Muscle layer of colon (tissue), 2 donors: ENCODE results near the gene SH2D2A.

Experiments
- H3K27ac ChIP-seq: one replicate; pipeline ENCODE4 v1.7.0; 2013; ENCODE audit warnings: low read depth, mild to moderate bottlenecking, low read length, moderate library complexity
- H3K27me3 ChIP-seq, 2 donors: one replicate each; pipeline ENCODE4 v1.7.0; 2013; ENCODE audit warnings: low read length in 2 of 2, mild to moderate bottlenecking in 2 of 2; ENCODE audit not compliant: insufficient read depth in 2 of 2, control insufficient read depth in 1 of 2
- H3K36me3 ChIP-seq: one replicate; pipeline ENCODE4 v1.7.0; 2013; ENCODE audit warnings: mild to moderate bottlenecking, low read length; ENCODE audit not compliant: insufficient read depth
- H3K4me1 ChIP-seq: one replicate; pipeline ENCODE4 v1.7.0; 2013; ENCODE audit warnings: mild to moderate bottlenecking, low read length; ENCODE audit not compliant: insufficient read depth
- H3K4me3 ChIP-seq, 2 donors: one replicate each; pipeline ENCODE4 v1.7.0; 2013; ENCODE audit warnings: low read length in 2 of 2, low read depth in 1 of 2, mild to moderate bottlenecking in 1 of 2, moderate library complexity in 1 of 2
- H3K9ac ChIP-seq: one replicate; pipeline ENCODE4 v1.7.0; 2013; ENCODE audit warnings: low read length
- H3K9me3 ChIP-seq: one replicate; pipeline ENCODE4 v1.7.0; 2013; ENCODE audit warnings: mild to moderate bottlenecking, low read length
- donor health status: abdominal sarcoma.
- donor health status: Adenocarcinoma of cecum.

The SH2D2A gene

DNA sequence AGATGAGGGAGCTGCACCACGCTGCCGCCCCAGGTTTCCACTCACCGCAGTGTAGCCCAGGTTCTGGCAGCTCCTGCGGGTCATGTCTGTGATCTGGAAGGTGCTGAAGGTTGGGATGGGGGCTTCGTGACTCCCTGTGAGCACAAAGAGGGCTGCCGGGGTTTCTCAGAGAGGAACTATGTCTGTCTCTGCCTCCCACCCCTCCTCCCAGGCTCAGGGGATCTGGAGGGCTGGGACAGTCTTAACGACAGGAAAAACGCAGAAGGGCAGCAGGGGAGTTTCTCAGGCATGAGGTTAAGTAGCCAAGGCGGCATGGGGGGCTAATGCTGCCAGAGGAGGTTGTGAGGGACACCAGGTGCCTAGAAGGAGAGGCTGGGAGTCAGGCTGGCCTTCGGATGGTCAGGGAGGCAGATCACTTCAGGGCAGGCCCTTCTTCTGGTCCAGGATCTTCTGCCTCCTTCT is 656 bp downstream of the SH2D2A start:
- peak overlapping the region in 1 of 2 donors; percentile 24 for H3K4me3 ChIP-seq
- H3K27ac ChIP-seq: no peak overlapping the region
- peaks cover 0 to 22% of the 10 kb centered on the region in 2 donors for H3K27me3 ChIP-seq
- no peaks in the 10 kb centered on the region for H3K36me3 ChIP-seq
- peaks cover 18% of the 10 kb centered on the region for H3K4me1 ChIP-seq
- H3K9me3 ChIP-seq: no peaks in the 10 kb centered on the region
- H3K9ac ChIP-seq: no peak overlapping the region

DNA sequence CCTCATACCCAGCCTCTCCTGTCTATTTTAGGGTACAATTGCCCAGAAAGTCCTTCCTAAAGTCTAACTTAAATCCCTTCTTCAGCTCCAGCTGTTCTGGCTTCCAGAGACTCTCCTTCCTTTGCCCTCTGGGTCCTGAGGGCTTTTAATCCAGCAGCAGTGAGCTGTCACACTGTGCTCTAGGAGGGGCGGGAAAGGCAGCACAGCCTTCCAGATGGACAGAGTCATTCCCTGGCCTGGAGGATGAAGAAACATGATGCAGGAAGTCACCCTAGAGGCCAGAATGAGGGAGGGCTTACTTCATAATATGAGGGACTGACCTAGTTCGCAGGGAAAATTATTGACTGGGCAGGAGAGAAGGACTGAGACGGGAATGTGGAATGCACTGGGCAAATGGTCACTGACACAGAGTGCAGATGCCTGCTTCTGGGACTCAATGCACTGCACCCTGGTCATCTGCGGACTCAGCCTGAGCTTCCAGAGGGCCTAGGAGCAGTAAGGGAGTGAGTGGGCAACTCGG is 1.3 kb downstream of the SH2D2A start:
- Histone ChIP-seq H3K9ac (no peak overlapping the region), H3K9me3 (no peaks in the 10 kb centered on the region), H3K4me1 (peaks cover 18% of the 10 kb centered on the region), H3K27me3 (peaks cover 0 to 22% of the 10 kb centered on the region in 2 donors), H3K27ac (no peak overlapping the region), H3K36me3 (no peaks in the 10 kb centered on the region), H3K4me3 (peak overlapping the region in 1 of 2 donors; percentile 24)

DNA sequence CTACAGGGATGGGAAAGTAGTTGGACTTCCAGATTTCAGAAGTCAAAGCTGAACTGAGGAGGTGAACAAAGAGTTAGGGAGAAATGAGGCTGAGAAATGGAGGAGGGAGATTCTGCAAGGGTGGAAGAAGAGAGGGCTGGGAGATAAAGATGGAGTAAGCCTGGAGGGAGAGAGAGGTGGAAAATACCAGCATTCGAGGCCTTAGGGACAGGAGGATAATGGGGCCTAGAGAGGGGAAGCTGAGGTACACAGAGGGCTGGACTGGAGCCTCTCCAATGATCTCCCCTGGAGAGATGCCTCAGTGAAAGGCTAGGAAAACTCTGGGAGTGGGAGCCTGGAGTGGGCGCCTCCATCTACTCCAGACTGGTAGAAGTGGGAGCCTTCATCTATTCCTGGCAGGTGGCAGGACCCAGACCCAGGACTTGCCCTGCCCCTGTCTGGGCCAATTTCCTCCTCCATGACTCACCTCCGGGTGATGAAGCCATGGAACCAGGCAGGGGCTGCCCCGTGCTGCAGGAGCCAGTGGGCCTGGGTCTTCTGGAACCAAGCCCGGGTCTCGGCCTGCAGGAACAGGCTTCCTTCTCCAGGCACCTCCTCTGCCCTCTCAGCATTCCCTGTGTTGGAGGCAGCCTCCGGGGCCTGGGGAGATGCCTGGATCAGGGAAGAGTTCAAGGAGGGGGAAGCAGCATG is 1.9 kb downstream of the SH2D2A start:
- H3K9ac ChIP-seq: no peak overlapping the region
- no peaks in the 10 kb centered on the region for H3K9me3 ChIP-seq
- peaks cover 18% of the 10 kb centered on the region for H3K4me1 ChIP-seq
- H3K27ac ChIP-seq: no peak overlapping the region
- no peaks in the 10 kb centered on the region for H3K36me3 ChIP-seq
- H3K27me3 ChIP-seq: peaks cover 0 to 22% of the 10 kb centered on the region in 2 donors
- peak overlapping the region in 1 of 2 donors; percentile 47 for H3K4me3 ChIP-seq

DNA sequence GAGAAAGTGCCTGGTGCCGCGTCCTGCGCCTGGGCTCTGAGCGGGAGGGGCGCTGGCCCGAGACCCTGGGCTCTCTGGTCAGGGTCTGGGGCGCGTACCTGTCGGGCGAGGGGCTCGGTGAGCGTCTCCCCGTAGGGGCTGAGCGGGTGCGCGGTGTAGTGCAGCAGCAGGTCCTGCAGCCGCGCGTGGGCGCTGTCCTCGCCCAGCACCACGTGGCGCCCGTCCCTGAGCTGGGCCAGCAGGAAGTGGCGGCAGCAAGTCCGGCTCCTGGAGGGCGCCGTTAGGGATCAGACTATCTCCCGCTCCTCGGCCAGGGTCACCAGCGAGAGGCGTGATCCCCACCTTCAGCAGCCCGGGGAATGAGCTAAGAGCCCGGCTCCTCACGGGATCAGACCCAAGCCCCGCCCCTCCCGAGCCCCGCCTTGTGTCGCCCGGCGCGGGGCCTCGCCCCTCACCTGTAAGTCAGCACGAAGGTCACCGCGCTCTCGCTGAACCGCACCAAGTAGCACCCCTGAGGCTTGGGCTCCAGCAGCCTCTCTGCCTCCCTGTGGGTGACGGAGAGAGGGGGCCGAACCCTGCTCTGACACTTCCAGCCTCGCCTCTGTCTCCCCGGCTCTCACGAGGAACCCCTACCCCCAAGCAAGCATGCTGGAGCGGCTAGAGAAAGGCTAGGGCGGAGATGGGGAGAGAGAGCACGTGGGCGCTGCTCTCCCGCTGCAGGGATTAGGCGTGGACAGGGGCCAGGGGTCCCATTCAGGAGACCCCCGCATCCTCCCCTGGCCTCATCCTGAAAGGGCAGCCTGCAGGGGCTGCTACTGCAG is 2.7 kb downstream of the SH2D2A start:
- Histone ChIP-seq H3K9ac (no peak overlapping the region), H3K4me3 (peak overlapping the region; percentile 3 to 47), H3K36me3 (no peaks in the 10 kb centered on the region), H3K9me3 (no peaks in the 10 kb centered on the region), H3K4me1 (peaks cover 18% of the 10 kb centered on the region), H3K27me3 (peaks cover 0 to 22% of the 10 kb centered on the region in 2 donors), H3K27ac (no peak overlapping the region)

DNA sequence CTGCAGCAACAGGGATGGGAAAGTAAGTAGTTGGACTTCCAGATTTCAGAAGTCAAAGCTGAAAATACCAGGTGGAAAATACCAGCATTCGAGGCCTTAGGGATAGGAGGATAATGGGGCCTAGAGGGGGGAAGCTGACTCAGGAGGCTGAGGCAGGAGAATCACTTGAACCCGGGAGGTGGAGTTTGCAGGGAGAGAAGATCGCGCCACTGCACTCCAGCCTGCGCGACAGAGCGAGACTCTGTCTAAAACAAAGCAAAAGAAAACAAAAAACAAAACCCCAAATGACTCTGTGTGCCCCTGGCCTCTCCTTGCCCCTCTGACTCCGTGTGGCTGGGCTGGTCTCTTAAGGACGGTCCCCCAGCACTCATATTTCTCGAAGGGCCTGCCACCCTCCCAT is 3.4 kb downstream of the SH2D2A start:
- no peaks in the 10 kb centered on the region for H3K36me3 ChIP-seq
- H3K27ac ChIP-seq: no peak overlapping the region
- H3K9me3 ChIP-seq: no peaks in the 10 kb centered on the region
- no peak overlapping the region for H3K9ac ChIP-seq
- peaks cover 18% of the 10 kb centered on the region for H3K4me1 ChIP-seq
- H3K4me3 ChIP-seq: peak overlapping the region in 1 of 2 donors; percentile 47
- peaks cover 0 to 22% of the 10 kb centered on the region in 2 donors for H3K27me3 ChIP-seq

DNA sequence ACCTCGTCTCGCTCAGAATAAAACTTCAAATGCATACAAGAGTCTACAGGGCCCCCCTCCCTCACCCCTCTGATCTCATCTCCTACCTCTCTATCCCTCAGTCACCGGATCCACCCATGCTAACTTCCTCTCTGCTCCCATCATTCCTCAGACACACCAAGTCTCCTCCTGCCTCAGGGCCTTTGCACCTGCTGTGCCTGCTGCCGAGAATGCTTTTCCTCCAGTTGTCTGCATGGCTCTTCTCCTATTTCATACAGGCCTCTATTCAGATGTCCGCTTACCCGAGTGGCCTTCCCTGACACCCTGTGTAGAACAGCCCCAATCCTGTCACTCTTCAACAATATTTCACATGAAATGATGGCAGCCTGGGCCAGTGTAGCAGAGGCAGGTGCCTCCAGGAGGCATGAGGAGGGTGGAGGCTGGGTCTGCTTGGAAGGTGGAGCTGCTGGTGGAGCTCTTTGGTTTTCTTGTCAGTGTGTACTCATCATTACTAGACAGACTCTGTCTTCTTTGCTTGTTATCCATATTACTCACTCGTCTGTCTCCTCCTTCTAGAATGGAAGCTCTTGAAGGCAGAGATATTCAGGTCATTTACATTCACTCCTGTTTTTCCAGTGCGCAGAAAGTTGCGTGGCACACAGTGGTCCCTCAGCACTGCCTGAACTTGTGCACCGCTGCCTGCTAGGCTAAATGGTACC is 4.2 kb downstream of the SH2D2A start:
- H3K9ac ChIP-seq: no peak overlapping the region
- H3K36me3 ChIP-seq: no peaks in the 10 kb centered on the region
- no peak overlapping the region for H3K4me3 ChIP-seq
- peaks cover 0 to 22% of the 10 kb centered on the region in 2 donors for H3K27me3 ChIP-seq
- H3K9me3 ChIP-seq: no peaks in the 10 kb centered on the region
- peaks cover 18% of the 10 kb centered on the region for H3K4me1 ChIP-seq
- no peak overlapping the region for H3K27ac ChIP-seq

DNA sequence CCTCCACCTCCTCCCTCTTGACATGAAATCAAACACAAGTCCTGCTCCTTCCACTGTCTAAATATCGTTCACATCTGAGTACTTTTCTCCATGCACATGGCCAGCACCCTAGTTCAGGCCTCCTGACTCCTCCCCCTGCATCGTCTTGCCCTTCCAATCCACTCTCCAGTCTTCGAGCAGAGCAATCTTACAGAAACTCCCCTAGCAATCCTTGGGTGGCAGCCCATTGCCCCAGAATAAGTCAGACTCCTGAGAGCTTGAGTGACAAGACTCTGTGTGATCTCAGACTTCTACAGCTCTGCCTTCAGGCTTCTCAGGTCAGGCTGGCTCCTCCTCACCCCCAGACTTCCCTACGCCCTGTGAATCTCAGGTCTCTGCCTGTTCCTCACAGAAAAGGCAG is 5.5 kb downstream of the SH2D2A start:
- Histone ChIP-seq H3K27ac (no peak overlapping the region), H3K9ac (no peak overlapping the region), H3K4me1 (peaks cover 22% of the 10 kb centered on the region), H3K36me3 (no peaks in the 10 kb centered on the region), H3K27me3 (peaks cover 0 to 22% of the 10 kb centered on the region in 2 donors), H3K9me3 (no peaks in the 10 kb centered on the region), H3K4me3 (no peak overlapping the region)

DNA sequence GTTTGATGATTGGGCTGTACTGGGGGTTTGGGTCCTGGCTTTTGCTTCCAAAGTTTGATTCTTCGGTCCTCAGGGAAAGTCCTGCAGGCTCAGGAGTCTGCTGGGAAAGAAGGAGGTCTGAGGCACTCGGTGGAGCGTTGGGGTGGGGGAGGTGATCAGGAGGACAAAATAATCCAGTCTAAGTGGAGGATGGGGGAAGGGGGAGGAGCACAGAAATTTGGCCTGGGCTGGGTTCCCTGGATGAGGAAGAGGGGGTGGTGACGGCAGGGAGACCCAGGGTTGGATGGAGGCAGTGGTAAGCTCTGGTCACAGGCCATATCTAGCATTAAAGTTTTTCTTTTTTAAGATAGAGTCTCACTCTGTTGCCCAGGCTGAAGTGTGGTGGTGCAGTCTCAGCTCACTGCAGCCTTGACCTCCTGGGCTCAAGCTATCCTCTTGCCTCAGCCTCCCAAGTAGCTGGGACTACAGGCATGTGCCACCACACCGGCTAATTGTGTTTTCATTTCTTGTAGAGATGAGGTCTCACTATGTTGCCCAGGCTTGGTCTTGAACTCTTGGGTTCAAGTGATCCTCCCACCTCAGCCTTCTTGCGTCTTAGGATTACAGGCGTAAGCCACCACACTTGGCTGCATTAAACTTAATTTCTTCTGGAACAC is 6.8 kb downstream of the SH2D2A start:
- H3K4me1 ChIP-seq: peaks cover 26% of the 10 kb centered on the region
- no peak overlapping the region for H3K9ac ChIP-seq
- H3K9me3 ChIP-seq: no peaks in the 10 kb centered on the region
- H3K36me3 ChIP-seq: no peaks in the 10 kb centered on the region
- no peak overlapping the region for H3K27ac ChIP-seq
- H3K4me3 ChIP-seq: no peak overlapping the region
- H3K27me3 ChIP-seq: peaks cover 0 to 22% of the 10 kb centered on the region in 2 donors

DNA sequence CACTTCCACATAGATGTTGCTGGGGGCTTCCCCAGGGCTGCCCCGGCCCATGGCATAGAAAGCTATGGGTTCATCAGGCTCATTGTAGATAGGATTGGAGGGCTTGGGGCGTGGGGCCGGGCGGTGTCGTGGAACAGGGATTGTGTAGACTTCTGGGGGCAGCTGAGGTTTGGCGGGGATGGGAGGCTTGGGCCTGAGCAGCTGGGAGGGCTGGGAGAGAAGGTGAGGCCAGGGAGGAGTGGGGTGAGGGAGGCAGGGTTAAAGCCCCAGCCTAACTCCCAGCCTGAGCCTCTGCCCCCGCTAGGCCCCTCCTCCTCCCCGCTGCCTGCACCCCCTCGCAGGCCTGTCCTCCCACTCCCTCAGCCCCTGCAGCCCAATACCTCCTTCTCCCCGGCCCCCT is 7.4 kb downstream of the SH2D2A start:
- no peaks in the 10 kb centered on the region for H3K9me3 ChIP-seq
- H3K4me3 ChIP-seq: no peak overlapping the region
- H3K27ac ChIP-seq: no peak overlapping the region
- peaks cover 0 to 19% of the 10 kb centered on the region in 2 donors for H3K27me3 ChIP-seq
- H3K9ac ChIP-seq: no peak overlapping the region
- no peaks in the 10 kb centered on the region for H3K36me3 ChIP-seq
- peaks cover 25% of the 10 kb centered on the region for H3K4me1 ChIP-seq

DNA sequence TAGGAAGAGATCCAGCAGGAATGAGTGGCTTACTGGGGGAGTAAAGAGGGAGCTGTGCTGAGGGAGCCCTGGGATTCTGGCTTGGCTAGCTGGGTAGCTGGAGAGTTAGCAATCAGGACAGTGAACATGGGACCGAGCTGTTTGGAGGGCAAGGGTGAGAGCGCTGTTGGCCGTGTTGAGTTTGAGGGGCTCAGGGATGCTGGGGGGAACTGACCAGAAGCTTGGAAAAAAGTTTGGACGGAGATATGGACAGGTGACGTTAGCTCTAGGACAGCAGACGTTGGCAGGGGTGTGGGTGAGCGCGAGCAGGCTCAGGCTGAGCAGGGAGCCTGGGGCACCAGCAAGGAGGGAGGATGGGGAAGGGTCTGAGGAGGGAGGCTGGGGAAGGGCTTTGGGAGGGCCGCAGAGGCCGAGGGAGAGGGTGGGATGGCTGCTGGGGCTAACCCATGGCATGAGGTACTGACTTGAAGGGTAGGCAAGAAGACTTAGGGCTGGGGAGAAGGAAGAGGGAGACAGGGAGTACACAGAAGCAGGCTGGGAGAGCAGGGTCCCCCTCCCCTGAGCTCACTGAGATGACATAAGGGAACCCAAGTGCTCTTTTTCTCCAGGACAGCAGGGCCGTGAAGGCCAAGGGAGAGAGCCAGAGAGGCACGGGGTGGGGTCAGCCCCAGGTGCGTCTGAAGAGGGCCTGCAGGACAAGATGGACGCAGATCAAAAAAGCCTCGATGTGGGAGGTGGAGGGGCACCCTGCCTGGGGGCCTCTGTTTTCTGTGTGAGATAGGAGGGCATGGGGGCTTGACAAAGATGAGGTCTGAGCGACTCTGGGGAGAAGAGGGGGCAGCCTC is 8.2 kb downstream of the SH2D2A start:
- no peaks in the 10 kb centered on the region for H3K36me3 ChIP-seq
- no peak overlapping the region for H3K27ac ChIP-seq
- peaks cover 22% of the 10 kb centered on the region for H3K4me1 ChIP-seq
- no peak overlapping the region for H3K9ac ChIP-seq
- no peaks in the 10 kb centered on the region for H3K9me3 ChIP-seq
- peaks cover 0 to 18% of the 10 kb centered on the region in 2 donors for H3K27me3 ChIP-seq
- H3K4me3 ChIP-seq: no peak overlapping the region
